ENCODE measurements around the gene DXO. TPM values are rescaled to one million over a fixed set of nuclear protein-coding genes. Genes with fewer than 3 reads are reported as not detected.
A peak's percentile ranks its signal among the peaks of the same experiment; 100 is the strongest.

The DXO gene
- total RNA-seq, 2 experiments from 2014 or later, result 15.6 to 16.3 TPM

DNA sequence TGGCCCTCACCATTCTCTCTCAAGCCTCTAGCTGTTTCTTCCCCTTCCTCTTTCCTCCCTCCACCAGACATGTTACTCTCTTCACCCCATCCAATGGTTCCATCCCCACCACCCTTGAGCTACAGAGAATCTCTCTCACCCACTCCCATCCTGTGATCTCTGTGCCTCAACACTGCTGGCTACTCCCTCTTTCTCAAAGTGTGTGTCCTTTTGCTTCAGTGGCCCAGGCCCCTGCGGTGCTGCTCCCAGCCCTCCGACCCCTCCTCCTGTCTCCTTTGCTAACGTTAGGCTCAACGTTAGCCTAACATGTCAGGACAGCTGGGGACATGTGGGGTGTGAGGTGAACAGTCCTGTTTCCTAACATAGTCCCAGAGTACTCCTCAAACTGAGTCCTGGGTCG, 19.0 kb downstream of the DXO start:
- no peaks in the 10 kb centered on the region for H3K27me3 Mint-ChIP-seq
- DNase-seq, result no peak
- no peaks in the 10 kb centered on the region for H3K9me3 Mint-ChIP-seq
- peak overlapping the region; percentile 56 for H3K27ac Mint-ChIP-seq
- H3K4me3 Mint-ChIP-seq, result no peak overlapping the region
- peaks cover 7% of the 10 kb centered on the region for H3K4me1 Mint-ChIP-seq
- H3K36me3 Mint-ChIP-seq, result peaks cover 23% of the 10 kb centered on the region

DNA sequence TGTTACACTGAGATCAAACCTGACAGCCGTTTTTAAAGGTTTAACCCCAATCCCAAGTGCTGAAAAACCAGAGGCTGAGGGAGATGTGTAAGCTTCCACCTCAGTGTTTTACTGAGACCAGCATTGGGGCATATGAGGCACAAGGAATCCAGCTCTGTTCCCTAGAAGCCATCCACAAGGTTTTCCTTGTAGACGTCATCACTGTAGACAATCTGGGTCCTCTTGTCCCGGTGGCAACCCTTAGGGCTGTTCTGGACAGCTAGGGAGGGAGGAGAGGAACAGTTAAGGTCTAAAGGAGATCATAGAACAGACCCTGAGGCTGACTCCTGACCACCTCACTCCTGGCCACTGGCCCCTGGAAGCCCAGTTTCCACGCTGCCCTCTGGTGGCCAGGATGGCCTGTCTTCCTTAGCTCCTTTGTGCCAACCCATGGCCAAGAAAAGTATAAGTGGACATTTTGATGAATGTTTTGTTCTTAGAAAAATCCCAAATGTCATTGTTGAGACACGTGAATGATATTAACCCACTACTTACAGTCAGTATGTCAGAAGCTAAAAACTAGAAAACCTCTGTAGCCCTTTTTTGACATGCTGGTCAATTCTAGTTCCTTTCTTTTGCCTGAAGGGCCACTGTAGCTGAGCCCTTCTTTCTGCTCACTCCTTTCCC, 19.7 kb downstream of the DXO start:
- Mint-ChIP-seq H3K27me3 (peaks cover 3% of the 10 kb centered on the region), H3K27ac (peak overlapping the region; percentile 56), H3K4me3 (no peak overlapping the region), H3K36me3 (peaks cover 23% of the 10 kb centered on the region), H3K9me3 (no peaks in the 10 kb centered on the region), H3K4me1 (peaks cover 1% of the 10 kb centered on the region)
- DNase-seq, result no peak

DNA sequence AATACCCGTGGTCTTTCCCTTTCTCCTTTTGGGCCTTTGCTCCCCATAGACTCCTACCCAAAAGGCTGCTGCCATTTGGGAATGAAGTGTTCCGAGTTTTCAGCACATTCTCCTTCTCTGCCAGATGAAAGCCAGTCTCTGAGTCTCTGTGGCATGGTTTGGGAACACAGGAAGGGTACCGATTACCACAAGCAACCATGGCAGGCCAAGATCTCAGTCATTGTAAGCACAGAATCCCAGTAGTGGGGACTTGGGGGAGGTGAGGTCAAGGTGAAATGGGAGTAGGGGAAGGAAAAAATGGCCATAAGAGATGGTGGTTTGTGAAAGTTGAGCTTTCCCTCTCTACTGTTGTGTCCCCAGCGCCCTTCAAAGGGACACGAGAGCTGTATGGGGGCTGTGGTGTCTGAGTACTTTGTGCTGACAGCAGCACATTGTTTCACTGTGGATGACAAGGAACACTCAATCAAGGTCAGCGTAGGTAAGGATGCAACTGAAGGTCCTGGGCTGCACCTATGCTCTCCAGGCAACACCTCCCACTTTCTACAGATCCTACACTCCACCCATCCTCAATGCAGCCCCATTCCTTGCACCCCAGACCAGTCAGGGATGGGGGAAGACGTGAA, 21.9 kb downstream of the DXO start:
- no peak for DNase-seq
- Mint-ChIP-seq H3K36me3 (peaks cover 16% of the 10 kb centered on the region), H3K4me1 (peaks cover 9% of the 10 kb centered on the region), H3K4me3 (no peak overlapping the region), H3K27ac (no peak overlapping the region), H3K9me3 (no peaks in the 10 kb centered on the region), H3K27me3 (peaks cover 3% of the 10 kb centered on the region)

DNA sequence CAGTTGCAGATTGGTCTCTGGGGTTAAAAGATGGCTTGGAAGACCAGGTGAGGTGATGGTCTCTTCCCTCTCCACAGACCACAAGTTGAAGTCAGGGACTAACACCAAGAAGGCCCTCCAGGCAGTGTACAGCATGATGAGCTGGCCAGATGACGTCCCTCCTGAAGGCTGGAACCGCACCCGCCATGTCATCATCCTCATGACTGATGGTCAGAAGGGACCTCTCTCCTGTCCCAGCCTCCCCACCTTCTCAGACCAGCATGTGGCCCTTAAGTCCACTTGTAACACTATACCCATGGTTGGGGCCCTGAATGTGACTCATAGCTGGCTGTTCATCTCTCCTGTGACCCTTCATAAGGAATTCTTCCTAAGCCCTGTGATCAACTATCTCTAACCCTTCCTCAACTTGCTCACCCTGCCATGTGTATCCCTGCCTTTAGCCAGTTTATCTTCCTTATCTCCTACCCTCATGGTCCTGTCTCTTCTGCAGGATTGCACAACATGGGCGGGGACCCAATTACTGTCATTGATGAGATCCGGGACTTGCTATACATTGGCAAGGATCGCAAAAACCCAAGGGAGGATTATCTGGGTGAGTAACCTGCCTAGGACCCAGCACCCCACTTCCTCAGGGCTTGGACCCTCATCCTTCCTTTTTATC, 23.1 kb downstream of the DXO start:
- DNase-seq, result no peak
- Mint-ChIP-seq H3K9me3 (no peaks in the 10 kb centered on the region), H3K36me3 (peaks cover 8% of the 10 kb centered on the region), H3K27me3 (peaks cover 3% of the 10 kb centered on the region), H3K4me3 (no peak overlapping the region), H3K4me1 (peaks cover 9% of the 10 kb centered on the region), H3K27ac (no peak overlapping the region)

GRCh38 chr6:31948306-31948705, 23.6 kb downstream of the DXO start:
- H3K36me3 Mint-ChIP-seq, result peaks cover 6% of the 10 kb centered on the region
- H3K27me3 Mint-ChIP-seq, result peaks cover 3% of the 10 kb centered on the region
- no peak overlapping the region for H3K27ac Mint-ChIP-seq
- no peak overlapping the region for H3K4me3 Mint-ChIP-seq
- peaks cover 9% of the 10 kb centered on the region for H3K4me1 Mint-ChIP-seq
- H3K9me3 Mint-ChIP-seq, result no peaks in the 10 kb centered on the region
- DNase-seq, result no peak

DNA sequence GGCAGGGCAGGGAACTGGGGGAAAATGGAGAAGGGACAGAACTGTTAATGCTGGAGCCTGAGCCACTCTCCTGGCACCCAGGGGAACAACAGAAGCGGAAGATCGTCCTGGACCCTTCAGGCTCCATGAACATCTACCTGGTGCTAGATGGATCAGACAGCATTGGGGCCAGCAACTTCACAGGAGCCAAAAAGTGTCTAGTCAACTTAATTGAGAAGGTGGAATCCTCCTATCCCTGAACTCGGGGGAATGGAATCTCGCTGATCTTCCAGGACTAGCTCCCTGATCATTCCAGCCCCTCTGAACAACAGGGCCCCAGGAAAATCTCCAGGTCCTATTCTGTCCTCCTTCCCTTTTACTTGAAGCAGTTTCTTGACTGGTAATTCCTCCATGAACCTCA, 24.1 kb downstream of the DXO start:
- no peak overlapping the region for H3K27ac Mint-ChIP-seq
- no peaks in the 10 kb centered on the region for H3K9me3 Mint-ChIP-seq
- peaks cover 1% of the 10 kb centered on the region for H3K36me3 Mint-ChIP-seq
- peaks cover 3% of the 10 kb centered on the region for H3K27me3 Mint-ChIP-seq
- no peak overlapping the region for H3K4me3 Mint-ChIP-seq
- no peak for DNase-seq
- peaks cover 9% of the 10 kb centered on the region for H3K4me1 Mint-ChIP-seq

DNA sequence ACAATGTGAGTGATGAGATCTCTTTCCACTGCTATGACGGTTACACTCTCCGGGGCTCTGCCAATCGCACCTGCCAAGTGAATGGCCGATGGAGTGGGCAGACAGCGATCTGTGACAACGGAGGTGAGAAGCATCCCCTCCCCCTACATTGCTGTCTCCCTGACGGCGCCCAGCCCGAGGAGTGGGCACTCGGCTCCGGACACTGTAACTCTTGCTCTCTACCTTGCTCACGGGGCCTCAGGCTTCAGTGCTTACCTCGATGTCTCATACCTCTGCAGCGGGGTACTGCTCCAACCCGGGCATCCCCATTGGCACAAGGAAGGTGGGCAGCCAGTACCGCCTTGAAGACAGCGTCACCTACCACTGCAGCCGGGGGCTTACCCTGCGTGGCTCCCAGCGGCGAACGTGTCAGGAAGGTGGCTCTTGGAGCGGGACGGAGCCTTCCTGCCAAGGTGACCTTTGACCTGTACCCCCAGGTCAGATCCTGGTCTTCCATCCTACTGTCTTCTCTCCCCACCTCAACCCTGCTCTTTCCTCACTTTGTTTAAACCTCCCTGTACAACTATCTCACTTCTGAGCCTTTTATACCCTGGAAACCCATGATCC, 24.8 kb downstream of the DXO start:
- Mint-ChIP-seq H3K4me3 (no peak overlapping the region), H3K9me3 (no peaks in the 10 kb centered on the region), H3K27me3 (peaks cover 8% of the 10 kb centered on the region), H3K27ac (no peak overlapping the region), H3K4me1 (peaks cover 9% of the 10 kb centered on the region), H3K36me3 (no peaks in the 10 kb centered on the region)
- DNase-seq, result no peak

- Mint-ChIP-seq H3K27me3 (peaks cover 8% of the 10 kb centered on the region), H3K4me1 (peaks cover 9% of the 10 kb centered on the region), H3K4me3 (no peak overlapping the region), H3K27ac (no peak overlapping the region), H3K36me3 (no peaks in the 10 kb centered on the region), H3K9me3 (no peaks in the 10 kb centered on the region)
- DNase-seq, result no peak
Observed at GRCh38 chr6:31946370-31946885, 25.5 kb downstream of the DXO start.

DNA sequence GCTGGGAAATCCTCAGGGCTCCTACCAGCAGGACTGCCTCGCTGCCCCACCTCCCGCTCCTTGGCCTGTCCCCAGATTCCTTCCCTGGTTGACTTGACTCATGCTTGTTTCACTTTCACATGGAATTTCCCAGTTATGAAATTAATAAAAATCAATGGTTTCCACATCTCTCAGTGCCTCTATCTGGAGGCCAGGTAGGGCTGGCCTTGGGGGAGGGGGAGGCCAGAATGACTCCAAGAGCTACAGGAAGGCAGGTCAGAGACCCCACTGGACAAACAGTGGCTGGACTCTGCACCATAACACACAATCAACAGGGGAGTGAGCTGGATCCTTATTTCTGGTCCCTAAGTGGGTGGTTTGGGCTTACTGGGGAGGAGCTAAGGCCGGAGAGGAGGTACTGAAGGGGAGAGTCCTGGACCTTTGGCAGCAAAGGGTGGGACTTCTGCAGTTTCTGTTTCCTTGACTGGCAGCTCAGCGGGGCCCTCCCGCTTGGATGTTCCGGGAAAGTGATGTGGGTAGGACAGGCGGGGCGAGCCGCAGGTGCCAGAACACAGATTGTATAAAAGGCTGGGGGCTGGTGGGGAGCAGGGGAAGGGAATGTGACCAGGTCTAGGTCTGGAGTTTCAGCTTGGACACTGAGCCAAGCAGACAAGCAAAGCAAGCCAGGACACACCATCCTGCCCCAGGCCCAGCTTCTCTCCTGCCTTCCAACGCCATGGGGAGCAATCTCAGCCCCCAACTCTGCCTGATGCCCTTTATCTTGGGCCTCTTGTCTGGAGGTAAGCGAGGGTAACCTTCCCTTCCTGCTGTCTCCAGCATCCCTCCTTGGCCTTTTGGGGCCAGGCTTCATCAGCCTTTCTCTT, 26.2 kb downstream of the DXO start, which contains the start of gene CFB:
Gene CFB, plus strand, starts transcription at position 589 of the 863 bp plus-strand sequence. Its CDS starts 127 bp downstream, at position 716.
- Mint-ChIP-seq H3K4me1 (peaks cover 9% of the 10 kb centered on the region), H3K27ac (no peak within 1 kb of the TSS), H3K9me3 (no peaks in the 10 kb centered on the region), H3K4me3 (no peak within 1 kb of the TSS), H3K27me3 (peaks cover 8% of the 10 kb centered on the region), H3K36me3 (no peaks in the 10 kb centered on the region)
- DNase-seq, result peak; percentile 21

DNA sequence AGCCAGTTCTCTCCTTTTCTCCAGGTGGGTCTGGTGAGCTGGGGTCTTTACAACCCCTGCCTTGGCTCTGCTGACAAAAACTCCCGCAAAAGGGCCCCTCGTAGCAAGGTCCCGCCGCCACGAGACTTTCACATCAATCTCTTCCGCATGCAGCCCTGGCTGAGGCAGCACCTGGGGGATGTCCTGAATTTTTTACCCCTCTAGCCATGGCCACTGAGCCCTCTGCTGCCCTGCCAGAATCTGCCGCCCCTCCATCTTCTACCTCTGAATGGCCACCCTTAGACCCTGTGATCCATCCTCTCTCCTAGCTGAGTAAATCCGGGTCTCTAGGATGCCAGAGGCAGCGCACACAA, 26.8 kb downstream of the DXO start:
- H3K9me3 Mint-ChIP-seq, result no peaks in the 10 kb centered on the region
- H3K4me3 Mint-ChIP-seq, result no peak overlapping the region
- peaks cover 14% of the 10 kb centered on the region for H3K4me1 Mint-ChIP-seq
- DNase-seq, result no peak
- peaks cover 8% of the 10 kb centered on the region for H3K27me3 Mint-ChIP-seq
- H3K36me3 Mint-ChIP-seq, result no peaks in the 10 kb centered on the region
- no peak overlapping the region for H3K27ac Mint-ChIP-seq

DNA sequence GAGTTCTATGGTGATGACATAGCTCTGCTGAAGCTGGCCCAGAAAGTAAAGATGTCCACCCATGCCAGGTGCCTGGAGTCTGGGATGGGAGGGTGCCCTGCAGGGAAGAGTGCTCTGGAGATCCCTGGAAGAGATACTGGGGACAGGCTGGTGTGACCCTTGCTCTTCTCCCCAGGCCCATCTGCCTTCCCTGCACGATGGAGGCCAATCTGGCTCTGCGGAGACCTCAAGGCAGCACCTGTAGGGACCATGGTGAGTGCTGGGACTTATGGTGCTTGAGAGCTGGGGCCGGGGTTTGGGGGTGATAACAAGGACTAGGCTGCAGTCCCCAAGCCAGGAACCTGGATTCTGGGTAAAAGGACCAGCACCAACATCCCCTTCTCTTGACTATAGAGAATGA, 28.2 kb downstream of the DXO start:
- Mint-ChIP-seq H3K4me3 (no peak overlapping the region), H3K36me3 (no peaks in the 10 kb centered on the region), H3K9me3 (no peaks in the 10 kb centered on the region), H3K27me3 (peaks cover 8% of the 10 kb centered on the region), H3K4me1 (peaks cover 14% of the 10 kb centered on the region), H3K27ac (no peak overlapping the region)
- DNase-seq, result no peak

DNA sequence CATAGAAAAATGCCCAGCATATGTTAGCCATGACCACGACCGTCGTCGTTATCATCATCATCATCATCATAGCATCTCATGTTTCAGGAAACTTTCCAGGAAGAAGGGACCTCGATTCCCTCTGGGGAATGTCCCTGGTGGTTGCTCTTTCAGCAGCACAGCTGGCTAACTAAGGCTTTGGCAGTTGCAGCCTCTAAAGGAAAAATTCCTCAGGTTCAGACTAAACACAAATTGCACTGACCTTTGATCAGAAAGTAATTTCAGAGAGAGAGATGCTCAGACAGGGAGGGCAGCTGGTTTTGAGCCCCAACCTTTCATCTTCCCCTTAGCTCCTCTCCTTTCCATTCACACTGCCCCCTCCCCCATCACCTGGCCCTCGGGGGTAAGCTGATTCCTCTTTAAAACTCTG, 31.7 kb downstream of the DXO start:
- Mint-ChIP-seq H3K4me3 (no peak overlapping the region), H3K36me3 (no peaks in the 10 kb centered on the region), H3K27me3 (peaks cover 4% of the 10 kb centered on the region), H3K9me3 (no peaks in the 10 kb centered on the region), H3K27ac (no peak overlapping the region), H3K4me1 (peaks cover 7% of the 10 kb centered on the region)
- no peak for DNase-seq

GRCh38 chr6:31935823-31936222, 36.1 kb downstream of the DXO start:
- no peak for DNase-seq
- Mint-ChIP-seq H3K9me3 (no peaks in the 10 kb centered on the region), H3K36me3 (no peaks in the 10 kb centered on the region), H3K4me3 (no peak overlapping the region), H3K4me1 (peaks cover 5% of the 10 kb centered on the region), H3K27ac (no peak overlapping the region), H3K27me3 (no peaks in the 10 kb centered on the region)

DNA sequence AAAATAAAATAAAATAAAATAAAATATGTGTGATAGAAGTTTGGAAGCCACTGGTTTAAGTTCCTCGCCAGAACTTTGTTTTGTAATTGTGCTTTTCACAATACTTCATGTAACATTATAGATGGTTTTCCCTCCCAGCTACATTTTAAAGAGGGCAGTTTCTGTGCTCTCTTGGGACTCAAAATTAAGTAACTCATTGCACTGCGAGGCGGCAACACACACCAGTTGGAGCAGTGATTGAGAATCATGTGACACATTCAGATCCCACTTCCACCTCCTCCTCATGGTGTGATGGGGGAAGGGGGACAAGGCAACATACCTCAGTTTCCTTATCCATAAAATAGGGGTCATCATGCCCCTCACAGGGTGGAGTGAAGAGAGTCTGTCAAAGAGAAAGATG, 36.9 kb downstream of the DXO start:
- no peaks in the 10 kb centered on the region for H3K9me3 Mint-ChIP-seq
- no peaks in the 10 kb centered on the region for H3K27me3 Mint-ChIP-seq
- H3K36me3 Mint-ChIP-seq, result no peaks in the 10 kb centered on the region
- DNase-seq, result no peak
- H3K4me1 Mint-ChIP-seq, result no peaks in the 10 kb centered on the region
- H3K4me3 Mint-ChIP-seq, result no peak overlapping the region
- H3K27ac Mint-ChIP-seq, result no peak overlapping the region
